Endometrial microvascular endothelial cells (primary cell): Measurements from ENCODE around the gene GRID1. TPM values are rescaled to one million over a fixed set of nuclear protein-coding genes. Genes with fewer than 3 reads are reported as not detected.

Experiments used
- in situ Hi-C: cut with HindIII; loops from 2 replicates; pipeline ENCODE4 v1.10.0; 2017; ENCODE audit warnings: low sequenced_read_pairs, low pct_unique_long_range_greater_than_20kb; ENCODE audit errors: inconsistent ontology term
- total RNA-seq: library from RNA; depleted of rRNA; stranded (reverse); fragments of >200 nt; gene quantifications from one replicate; pipeline ENCODE4 v1.2.3, GENCODE V29; 2015; ENCODE audit errors: inconsistent ontology term

Gene GRID1
- total RNA-seq, 1 donor from 2014 or later = not detected

DNA sequence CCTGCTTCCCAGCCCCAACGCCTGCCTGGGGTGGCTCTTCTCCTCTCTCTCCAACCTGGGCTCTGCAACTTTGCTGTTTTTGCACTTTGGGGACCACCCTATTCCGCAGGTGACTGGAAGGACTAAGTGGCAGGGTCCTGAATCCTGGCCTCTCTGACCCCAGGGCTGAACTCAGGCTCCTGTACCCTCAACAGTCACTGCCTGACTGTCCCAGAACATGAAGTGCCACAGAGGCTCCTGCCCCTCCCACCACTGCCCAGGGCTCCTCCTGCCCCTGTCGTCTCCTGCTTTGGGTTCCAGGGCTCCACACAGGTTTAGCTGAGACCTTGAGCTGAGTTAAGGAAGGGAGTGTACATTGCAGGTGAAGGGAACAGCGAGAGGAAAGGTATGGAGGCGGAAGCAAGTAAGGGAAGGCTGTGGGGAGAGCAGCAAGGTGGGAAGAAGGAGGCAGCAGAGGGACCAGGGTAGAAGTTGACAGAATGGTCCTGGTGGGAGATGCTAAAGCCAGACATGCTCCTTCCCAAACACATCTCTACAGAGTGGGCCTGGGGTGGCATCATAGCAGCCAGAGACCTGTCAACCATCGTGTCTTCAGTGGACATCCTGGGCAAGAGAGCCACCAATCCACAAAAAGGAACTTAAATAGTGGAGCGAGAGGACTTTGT is 5.7 kb upstream of the GRID1 start:
- in situ Hi-C loops = no loop called here

DNA sequence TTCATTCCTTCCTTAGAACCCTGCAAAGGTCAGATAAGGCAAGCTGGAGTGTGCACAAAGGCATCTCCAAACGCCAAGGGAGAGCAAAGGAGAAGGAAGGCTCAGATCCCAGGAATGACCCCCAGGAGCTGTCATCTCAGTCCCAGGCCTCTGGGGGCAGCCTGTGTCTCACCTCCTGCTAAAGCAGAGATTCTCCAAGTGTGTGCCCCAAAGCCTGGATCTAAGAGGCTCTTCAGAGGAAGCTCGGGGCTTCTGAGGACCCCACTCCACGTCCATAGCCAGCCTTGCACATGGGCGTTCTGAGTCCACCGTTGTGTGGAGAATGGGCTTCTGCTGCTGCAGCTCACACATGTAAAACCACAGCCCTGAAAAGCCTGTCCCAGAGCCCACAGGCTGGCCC is 5.1 kb upstream of the GRID1 start:
- in situ Hi-C loops = no loop called here

DNA sequence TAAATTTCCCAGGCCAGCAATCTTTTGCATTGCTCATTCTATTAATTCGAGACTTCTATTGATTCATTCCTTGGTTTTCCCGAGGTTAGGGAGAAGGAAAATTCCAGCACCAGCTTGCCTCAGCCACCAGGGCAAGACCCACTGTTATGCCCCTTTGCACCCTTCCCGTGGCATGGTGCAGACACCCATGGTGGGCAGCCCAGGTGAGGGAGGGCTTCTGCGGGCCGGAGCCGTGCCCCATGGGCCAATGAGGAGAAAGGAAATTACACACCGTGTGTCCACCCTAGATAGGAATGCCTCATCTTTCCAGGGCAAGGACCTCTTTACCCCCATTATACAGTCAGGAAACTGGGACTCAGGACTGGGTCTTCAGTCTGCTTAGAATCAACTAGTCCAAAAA is 4.5 kb upstream of the GRID1 start:
- in situ Hi-C loops = no loop called here

DNA sequence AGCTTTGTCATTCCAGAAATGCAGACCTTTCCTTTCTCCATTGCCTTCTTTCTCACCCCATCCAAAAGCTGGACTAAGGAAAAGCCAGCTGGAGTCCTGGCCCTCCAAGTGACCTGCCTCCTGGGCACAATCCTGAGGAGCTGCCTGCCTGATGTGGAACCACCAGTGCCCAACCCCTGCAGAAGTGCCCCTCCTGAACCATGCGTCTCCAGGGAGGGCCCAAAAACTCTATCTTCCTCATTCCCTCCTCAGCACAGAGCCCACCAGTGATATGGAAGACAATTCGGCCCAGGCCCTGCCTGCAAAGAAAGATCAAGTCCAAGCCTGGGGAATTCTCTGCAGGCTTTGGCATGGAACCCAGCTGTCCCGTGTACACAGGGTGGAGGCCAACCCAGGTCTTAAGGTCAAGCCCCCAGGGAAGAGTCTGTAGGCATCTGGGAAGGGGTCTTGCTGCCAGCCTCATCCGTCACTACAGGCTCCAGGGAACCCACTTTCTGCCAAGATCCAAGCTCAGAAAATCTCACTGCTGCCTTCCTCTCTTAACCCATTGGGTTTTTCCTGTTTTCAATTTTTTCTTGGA is 3.5 kb upstream of the GRID1 start:
- in situ Hi-C loops = no loop called here

DNA sequence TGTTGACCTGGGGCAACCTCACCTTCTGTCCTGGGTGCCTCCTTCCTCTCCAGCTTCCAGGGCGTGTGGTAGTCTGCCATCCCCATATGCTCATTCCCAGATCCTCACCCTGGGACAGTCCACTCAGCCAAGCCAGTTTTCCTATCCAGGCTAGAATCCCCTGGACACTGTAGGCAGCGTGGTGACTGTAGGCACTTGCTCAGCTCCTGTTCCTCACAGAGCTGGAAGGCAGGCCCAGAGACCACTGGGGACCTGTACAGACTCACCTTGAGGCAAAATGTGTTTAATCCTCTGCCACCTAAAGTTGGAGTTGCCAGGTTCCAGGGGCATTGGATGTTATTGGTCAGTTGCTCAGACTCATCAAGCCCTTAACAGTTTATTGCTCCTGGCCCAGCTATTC is 2.4 kb upstream of the GRID1 start:
- in situ Hi-C loops = no loop called here

DNA sequence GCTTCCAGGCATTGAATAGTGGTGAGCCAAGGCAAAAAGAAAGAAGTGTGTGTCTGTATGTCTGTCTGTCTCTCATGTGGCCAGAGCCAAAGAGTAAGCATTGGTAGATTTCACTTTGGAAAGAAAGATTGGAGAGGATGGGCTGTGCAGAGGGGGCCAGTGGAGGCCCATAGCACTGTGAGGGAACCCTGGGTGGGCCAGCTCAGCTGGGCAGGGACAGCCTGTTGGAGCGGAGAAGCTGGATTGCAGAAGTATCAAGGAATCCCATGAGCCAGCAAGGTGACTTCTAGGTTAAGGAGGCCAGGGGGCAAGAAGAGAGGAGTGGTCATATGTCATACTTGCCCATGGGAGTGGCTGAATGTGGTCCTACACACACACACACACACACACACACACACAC is 1.5 kb upstream of the GRID1 start:
- in situ Hi-C loops = no loop called here

DNA sequence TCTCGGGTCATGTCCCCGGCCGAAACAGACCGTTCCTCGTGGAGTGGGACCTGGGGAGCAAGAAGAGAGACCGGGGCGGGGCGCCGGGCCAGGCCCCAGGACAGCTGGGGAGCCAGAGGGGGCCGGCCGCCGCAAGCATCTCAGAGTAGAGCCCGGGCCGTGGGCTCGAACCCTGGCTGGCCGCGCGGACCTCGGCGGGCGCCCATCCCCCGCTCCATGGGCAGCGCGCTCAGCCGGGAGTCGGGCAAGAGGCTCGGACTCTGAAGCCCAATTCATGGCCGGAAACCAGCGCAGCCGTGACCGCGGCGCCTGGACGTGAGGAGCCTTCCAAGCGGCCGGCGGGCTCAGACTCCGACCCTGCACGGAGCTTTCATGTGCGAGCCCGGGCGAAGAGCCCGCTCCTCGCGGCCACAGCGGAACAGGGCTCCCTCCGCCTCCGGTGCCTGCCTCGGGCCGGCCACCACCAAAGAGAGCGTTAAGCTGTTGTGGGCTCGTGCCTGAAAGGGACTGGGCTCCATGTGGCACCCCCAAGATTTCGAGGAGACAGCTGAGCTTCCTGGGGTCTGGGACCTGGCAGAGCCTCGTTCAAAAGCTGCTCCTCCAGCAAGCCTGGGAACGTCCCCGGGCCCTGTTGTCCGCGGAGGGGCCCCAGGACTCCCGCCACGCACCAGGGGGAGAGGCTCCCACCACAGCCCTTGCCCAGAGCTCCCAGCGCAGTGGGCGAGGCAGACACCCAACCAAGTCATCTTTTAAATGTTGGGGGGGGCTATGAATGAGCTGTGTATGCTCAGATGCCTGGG is 757 bp upstream of the GRID1 start:
- in situ Hi-C loops = no loop called here

DNA sequence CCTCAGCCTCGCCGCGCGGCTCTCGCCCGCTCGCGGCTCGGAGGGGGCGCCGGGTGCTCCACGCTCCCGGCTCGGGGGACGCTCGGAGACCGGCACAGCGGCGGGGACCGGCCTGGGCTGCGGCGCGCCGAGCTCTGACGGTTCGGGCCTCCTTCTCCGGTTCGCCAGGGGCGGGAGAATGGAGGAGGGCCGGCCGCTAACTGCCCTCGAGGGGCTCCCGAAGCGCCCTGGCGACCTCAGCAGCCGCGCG is 232 bp upstream of the GRID1 start:
- in situ Hi-C loops = no loop called here

DNA sequence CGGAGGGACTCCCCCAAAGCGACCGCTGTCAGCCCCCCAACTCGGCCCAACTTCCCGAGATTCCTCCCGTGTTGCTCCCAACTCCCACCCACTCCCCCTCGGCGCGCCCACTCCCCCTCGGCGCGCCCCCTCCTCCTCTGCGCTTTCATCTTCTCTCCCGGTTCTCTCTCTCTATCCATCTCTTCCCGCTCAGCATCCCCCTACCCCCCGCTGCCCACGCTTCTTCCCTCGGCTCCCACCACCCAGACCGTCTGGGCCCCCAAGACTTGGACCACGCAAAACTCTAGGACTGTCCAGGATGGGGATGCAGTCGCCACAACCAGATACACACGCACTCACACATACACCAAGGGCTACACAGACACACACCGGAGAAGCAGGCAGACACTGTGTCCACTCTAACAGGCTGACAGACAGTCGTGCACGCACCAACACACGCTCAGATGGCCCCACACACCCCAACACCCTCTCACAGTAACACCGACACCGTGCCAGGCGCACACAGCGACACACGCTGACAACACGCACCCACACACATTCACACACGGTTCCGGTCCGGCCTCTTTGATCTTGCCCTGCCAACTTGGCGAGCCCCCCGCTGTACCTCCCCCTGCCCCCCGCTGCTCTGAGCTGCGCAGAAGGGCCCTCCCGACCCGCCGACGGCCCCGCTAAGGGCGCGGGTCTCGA is 1.1 kb downstream of the GRID1 start:
- in situ Hi-C loops = no loop called here

DNA sequence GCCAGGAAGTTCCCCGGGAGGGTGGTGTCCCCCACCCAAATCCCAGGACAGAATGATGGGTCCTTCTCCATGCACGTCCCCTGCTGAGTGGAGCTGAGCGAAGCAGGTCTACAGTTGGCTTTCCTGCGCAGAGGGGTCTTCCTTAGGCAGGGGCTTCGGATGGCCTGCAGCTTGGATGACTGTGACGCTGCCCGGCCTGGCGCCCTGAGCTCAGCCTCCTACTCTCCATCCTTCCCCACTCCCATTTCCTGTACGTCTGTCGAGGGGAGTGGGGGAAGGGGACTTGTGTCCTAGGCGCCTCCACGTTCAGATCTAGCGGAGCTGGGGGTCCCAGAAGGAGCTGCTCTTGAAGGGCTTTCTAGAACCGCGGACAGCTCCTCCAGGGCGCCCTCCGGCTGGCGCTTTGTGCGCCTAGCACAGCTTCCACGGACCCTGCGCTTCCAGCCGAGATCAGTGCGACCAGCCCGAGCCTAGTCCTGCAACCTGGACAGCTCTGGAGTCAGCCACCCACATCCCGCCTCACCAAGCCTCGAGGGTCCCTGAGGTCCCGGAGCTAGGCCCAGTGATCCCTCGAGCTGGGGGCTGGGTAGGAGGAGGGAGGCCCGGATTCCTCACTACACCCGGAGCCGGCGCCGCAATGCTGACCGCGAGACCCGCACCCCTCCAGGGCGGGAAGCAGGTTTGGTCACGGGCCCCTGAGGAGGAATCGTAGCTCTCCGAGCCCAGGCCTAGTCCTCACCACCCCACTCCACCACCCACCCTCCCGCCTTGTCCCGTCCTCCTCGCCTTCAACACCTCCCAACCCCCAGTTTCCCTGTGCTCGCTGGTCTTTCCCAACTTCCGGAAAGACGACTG is 1.9 kb downstream of the GRID1 start:
- in situ Hi-C loops = no loop called here

DNA sequence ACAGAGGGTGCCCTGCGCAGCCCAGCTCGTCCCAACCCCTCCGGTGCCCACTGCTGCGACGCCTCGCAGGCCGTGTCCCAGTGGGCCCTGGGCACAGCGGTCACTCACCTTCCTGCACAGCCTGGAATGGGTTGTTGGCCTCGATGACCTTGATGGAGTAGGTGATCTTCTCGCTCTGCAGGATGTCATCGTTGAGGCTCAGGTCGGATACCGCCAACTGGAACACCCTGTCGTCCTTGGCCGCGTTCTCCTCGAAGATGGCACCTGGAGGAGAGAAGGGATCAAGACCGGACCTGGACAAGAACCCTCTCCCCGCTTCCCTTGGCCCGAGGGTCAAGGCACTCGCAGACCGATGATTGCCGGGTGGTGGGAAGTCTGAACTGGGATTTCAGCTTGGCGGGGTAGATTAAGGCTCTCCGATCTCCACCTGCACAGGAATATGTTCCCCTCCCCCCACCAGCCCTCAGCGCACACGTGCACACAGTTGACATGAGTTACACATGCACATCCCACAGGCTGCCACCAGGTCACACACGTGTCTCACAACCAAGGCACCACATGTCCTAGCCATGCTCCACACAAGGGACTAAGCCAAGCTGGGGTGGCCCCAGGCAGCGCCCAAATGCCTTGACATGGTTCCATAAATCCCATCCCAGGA is 2.6 kb downstream of the GRID1 start:
- in situ Hi-C loops = no loop called here

DNA sequence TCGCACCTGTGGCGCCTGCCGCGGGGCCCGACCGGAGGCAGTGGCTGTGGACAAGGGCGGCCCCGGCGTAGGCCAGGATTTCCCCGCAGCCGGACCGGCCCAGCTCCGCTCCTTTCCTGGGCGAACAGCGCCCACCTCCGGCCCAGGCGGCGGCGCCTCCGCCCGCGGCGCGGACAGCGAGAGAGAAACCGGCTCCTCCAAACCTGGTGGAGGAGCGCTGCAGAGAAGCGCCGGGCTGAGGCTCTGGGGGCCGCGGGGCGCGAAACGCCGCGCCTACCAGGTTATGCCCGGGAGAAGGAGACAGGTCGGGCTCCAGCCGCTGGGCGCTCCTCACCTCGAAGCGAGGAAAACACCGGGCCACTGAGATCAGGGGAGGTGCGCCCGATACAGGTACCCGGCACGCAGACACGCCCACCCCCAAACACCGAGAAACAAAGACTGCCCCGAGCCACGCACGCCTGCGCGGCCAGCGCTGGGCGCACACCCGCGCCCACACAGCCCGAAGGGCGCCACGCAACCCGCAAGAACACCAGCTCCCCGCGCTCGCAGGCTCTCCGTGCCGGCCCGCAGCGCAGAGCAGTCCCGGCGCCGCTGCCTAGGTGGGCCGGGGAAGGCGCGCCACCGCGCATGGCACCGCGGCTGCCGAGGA is 3.3 kb downstream of the GRID1 start:
- in situ Hi-C loops = no loop called here

DNA sequence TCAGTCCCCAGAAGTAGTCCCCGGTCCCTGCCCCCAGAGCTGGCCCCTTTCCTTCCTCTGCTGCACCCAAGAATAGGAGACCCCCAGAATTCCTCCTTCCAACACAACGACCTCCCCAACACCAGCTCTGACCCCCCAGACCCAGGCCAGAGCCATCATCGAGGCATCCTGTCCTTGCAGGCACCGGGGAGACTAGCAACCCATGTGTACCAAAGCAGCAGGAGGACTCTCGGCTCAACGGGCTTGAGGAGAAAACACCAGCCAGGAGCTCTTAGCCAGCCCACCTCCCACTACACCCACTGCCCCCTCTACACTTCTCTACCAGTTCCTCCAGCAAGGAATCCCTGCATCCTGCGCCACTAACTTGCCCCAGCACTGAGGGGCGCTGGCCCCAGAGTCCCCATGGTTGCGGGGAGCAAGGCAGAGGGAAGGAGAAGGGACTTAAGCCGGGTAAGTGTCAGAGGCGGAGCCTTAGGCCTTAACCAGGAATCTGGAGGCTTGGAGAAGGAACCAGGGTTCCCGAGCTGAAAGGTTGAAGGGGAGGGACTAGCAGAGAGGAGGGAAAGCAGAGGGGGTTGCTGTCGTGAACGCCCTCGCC is 3.9 kb downstream of the GRID1 start:
- in situ Hi-C loops = no loop called here

DNA sequence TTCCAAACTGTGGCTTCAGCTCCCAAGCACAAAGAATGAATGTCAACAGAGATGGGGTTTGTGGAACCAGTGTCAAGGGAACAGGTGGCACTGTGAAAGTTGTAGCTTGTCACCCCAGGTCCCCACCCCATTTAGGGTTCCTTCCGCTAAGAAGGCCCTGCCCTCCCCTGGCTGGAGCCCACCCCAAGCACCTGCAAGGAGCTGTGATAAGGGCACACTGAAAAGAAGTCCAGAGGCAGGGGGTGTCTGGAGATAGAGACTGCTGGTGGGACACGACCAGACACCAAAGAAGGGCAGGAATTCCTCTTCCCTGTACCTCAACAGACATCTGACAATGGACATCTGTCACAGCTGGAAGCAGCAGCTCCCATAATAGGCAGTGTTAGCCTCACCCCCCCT is 4.5 kb downstream of the GRID1 start:
- in situ Hi-C loops = no loop called here

DNA sequence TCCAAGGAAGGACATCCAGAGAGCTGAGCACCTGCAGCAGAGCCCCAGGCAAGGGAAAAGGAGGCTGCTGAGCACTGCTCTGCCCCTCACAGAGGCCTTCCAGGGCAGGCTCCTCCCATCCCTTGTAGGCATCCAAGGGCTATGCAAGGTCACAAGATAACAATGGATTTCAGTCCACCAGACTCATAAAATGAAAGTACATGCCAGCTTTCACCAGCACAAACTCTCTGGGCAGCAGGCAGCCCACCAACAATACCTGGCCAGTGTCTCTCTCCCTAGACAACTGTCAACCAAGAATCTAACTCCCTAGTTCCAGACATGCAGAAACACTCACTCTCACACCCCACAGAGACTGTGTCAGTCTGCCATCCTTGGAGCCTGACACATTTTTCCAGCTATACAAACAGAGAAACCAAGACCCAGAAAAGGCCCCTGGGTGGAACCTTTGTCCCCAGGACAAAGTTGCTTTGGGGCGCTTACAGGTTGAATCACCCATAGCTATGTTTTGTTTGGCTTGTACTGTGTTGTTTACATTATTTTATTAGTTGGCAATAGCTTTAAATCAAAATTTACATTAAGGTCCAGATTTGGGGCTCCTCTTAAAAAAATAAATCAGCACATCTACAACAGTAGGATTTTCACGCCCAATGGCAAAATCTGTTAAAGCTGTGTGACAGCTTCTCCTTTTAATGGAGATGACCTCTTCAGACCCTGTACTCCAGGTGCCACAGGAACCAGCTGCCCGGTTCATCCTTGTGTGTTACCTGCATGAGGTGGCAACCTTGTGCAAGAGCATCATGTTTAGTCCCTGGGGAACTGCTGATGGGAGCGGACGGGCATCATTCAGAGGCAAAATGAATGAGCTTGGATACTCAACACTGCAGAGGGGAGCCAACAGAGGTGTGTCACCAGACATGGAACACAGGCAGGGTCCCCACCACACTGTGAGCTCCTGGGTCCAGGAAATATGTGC is 5.2 kb downstream of the GRID1 start:
- in situ Hi-C loops = no loop called here

DNA sequence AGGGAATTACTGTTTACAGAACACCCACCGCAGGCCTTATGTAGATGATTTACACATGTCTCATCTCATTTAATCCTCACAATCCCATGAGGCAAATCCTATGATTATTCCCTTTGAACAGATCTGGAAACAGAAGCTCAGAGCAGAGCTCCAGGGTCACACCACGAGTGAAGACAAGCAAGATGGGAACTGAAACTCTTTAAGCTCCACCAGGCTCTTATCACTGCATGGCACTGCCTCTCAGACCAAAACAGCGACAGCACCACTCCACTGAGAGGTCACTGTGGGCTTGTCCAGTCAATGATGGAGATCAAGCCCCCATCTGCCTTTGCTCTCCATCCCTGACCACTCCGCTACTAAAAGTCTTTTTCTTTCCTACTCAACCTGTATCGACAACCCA is 5.9 kb downstream of the GRID1 start:
- in situ Hi-C loops = no loop called here

DNA sequence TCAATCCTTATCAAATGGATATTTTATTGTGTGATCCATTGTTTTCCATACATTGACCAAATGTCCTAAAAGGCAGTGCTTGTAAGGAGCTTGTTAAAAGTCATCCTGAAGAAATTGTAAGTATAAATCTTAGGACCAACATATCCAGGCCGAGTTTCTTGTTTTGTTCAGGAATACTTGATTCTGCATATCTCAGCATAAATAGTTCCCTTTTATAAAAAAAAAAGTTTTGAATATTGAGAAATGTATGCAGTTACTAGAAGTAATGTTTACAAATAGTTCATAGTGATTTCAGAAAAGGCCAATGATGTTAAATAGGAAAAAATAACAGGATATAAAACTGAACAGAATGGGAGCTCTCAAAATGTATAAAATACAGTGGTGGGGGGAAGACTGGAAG is 6.6 kb downstream of the GRID1 start:
- in situ Hi-C loops = no loop called here
